GM13977 (cell line): ENCODE data around the gene RNF157.
"Not testable (repeated sequence)": the region's sequence is repeated elsewhere in the genome, so short reads cannot be mapped to it uniquely, and the experiment has no call there.

Source experiments
- DNase-seq: peaks from one replicate; pipeline ENCODE4 v3.0.0; 2012; ENCODE audit warnings: low spot score
- in situ Hi-C: fragments of 300-500 bp; cut with MboI; formaldehyde crosslinking; loops from one replicate; pipeline ENCODE4 v1.12.0; 2022; ENCODE audit warnings: low sequenced_read_pairs, low pct_unique_long_range_greater_than_20kb, mixed read lengths, inconsistent platforms; ENCODE audit not compliant: unreplicated experiment
- TF ChIP-seq, protein P1 (sequence below): IDR thresholded peaks from 2 replicates; pipeline ENCODE4 v1.5.1; 2012; ENCODE audit warnings: mild to moderate bottlenecking, control low read depth; ENCODE audit not compliant: insufficient read depth; ENCODE audit errors: extremely low read depth, missing control alignments

RNF157 gene

DNA sequence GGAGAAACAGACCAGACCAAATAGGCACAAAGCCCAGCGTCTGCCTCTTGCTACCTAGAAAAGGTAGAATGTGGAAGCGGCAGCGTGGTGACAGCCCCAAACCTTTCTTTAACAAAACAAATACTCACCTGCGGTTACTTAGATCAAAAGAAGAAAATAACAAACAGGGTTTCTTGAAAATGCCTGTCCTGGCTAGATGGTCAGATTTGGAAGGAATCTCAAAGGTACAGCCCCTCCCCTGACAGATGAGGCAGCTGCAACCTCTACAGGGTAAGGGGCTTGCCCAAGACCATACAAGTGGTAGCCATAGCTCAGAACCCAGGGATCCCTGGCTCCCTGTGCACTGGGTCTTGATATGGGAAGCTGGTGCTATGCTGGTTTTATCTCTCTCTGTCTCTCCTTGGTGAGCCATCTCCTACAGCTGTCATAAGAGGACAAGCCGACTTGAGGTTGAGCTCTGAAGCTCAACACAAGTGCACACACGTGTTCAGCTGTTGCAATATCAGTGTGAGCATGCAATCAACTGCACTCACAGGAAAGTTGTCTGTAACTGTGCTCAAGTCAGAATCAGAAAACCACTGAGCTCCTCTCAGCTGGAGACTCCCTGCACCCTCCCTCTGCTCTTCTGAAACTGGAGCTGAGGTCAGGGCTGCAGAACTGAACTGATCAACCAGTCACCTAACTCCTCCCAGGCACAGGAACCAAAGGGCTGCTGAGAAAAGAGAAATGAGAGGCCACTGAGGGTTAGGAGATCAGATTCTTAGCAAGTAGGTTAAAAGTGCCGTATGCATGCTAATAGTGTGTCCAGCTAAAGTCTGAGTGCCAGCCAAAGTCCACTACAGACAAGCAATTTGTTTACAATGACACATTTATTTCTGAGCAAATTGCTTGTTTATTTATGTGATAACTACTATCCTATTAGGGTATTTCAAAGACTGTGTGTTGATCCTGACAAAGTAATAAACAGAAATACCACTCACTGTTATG, 6.1 kb upstream of the RNF157 start:
- TF ChIP-seq, protein P1, sequence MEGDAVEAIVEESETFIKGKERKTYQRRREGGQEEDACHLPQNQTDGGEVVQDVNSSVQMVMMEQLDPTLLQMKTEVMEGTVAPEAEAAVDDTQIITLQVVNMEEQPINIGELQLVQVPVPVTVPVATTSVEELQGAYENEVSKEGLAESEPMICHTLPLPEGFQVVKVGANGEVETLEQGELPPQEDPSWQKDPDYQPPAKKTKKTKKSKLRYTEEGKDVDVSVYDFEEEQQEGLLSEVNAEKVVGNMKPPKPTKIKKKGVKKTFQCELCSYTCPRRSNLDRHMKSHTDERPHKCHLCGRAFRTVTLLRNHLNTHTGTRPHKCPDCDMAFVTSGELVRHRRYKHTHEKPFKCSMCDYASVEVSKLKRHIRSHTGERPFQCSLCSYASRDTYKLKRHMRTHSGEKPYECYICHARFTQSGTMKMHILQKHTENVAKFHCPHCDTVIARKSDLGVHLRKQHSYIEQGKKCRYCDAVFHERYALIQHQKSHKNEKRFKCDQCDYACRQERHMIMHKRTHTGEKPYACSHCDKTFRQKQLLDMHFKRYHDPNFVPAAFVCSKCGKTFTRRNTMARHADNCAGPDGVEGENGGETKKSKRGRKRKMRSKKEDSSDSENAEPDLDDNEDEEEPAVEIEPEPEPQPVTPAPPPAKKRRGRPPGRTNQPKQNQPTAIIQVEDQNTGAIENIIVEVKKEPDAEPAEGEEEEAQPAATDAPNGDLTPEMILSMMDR = no peak
- DNase-seq = peak; percentile 87
- in situ Hi-C loops = no loop called here

DNA sequence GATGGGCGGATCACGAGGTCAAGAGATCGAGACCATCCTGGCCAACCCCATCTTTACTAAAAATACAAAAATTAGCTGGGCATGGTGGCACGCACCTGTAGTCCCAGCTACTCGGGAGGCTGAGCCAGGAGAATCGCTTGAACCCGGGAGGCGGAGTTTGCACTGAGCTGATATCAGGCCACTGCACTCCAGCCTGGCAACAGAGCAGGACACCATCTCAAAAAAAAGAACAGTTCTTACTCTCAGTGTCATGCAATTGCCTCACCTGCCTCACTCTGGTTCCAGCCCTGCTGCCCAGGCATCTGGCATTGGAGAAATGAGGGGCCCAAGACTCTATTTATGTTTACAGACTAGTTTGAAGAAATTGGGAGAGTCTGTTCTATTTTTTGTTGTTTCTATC, 4.4 kb upstream of the RNF157 start:
- in situ Hi-C loops, DNase-seq: not testable (repeated sequence)

DNA sequence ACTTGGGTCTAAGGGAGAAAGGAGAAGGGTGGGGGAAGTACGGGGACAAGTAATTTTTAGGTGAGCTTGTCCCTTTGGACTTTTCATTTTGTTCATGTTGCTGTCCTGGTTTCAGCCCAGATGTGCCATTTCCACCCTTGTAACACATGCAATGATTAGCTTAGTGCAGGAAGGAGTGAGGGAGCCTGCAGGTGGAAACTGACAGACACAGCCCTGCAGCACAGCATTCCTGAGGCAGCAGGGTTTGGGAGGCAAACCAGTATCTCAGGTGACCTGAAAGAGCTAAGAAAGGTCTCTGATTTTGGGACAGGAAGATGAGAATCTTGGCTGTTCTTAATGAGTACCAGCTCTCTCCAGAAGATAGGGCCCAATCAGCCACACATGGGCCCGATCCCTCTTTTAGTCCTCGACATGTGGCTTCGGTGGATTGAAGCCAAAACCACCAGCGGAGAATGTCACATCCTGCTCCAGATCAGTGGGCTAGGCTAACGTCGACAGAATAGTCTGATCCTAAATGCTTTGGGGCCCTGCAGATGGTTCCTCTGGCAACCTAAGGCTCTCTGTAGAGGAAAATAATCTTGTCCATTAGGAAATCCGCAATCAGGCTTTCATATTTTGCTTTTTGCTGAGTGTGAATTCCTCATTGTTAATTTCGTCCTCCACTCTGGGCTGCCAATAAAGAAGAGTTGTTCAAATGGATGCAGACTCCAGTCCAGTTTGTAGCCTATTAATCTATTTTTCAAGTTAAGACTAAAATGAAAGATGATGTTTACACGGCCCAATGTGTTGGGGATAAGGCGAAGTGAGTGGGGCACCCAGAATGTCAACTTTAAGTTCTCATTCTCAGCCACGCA, 3.8 kb upstream of the RNF157 start:
- TF ChIP-seq, protein P1 = no peak
- in situ Hi-C loops = no loop called here
- DNase-seq = no peak

DNA sequence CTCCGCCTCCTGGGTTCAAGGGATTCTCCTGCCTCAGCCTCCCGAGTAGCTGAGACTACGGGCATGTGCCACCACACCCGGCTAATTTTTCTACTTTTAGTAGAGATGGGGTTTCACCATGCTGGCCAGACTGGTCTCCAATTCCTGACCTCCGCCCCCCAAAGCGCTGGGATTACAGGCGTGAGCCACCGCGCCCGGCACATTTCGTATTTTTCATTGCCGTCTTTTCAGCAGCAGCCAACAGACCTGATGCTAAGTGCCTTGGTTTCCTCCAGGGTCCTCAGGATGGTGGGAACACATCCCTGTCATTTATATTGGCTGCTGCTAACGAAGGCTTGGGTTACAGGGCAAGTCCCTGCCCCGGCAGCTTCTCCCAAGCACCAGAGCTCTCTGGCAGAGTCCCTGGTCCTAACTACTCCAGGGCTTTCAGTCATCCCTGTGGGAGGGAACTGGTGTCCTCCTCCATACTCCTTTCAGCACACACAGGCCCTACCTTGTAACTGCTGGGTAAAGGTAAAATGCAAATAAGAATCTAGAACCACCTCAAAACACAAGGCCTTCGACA, 1.5 kb upstream of the RNF157 start:
- TF ChIP-seq, protein P1 = no peak
- in situ Hi-C loops = no loop called here
- no peak for DNase-seq

DNA sequence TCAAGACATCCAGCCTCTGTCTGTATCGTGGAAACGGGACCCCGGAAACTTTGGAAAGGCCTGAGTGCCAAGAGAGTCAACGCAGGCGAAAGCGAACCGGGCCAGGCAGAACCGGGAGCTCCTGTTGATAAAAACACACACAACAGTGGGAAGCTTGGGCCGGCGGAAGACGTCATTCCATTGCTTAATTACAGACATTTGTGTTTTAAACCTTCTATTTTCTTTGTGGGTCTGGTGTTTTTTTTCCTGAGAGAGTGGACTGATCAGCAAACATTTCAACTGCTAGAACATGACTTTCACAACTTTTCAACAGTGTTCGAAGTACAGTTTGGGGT, 878 bp upstream of the RNF157 start:
- no peak for DNase-seq
- TF ChIP-seq, protein P1 = no peak
- in situ Hi-C loops = no loop called here

DNA sequence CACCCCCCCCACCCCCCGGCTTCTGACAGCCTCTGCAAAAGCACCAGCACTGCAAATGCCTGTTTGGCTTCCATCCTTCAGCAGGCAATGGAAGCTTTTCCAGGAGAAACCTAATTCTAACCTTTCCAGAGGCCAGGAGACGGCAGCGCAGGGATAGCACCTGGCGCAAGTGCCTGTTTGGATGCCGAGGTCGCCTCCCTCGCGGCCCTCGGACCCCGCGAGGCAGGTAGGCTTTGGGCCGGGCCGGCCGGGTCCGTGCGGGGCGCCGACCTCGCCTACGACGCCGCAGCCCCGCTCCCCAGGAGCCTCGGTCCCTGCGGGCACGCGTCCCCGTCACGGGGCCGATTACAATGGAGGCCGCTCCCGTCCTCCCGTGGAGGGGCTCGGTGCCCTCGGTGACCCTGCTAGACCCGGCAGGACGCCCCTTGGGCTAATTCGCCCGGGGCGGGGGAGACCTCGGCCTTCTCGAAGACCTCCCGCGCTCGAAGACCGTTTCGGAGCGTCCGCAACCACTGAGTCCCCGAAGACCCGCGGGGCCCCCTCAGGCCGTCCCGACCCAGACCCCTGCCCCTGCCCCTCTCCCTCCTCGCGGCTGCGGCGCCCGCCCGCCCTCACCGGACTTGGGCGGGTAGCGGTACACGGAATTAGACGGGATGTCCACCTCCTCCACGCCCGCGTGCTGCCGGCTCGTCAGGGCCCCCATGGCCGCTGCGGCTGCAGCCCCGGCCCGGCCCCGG, 587 bp downstream of the RNF157 start:
- DNase-seq = no peak
- TF ChIP-seq, protein P1 = no peak
- in situ Hi-C loops = no loop called here
